ENCODE results near the gene JARID2. TPM values are rescaled to one million over a fixed set of nuclear protein-coding genes. Genes with fewer than 3 reads are reported as not detected.
A peak's percentile ranks its signal among the peaks of the same experiment; 100 is the strongest.

JARID2 gene
- polyA plus RNA-seq, 1 donor from 2014 or later: 25.5 TPM

GRCh38 chr6:15359335-15359862, 113.5 kb downstream of the JARID2 start:
- H3K9ac ChIP-seq (ENCODE audit: low read length): no peak overlapping the region
- peaks cover 61% of the 10 kb centered on the region for H3K79me2 ChIP-seq (replicated peaks; ENCODE audit: insufficient read depth, low read length)
- no peaks in the 10 kb centered on the region for H4K20me1 ChIP-seq (ENCODE audit: insufficient read depth)
- no peaks in the 10 kb centered on the region for H3K9me2 ChIP-seq (ENCODE audit: insufficient read depth, low read length)
- peak overlapping the region; percentile 18 for H3K27ac ChIP-seq (ENCODE audit: low read length)
- no peaks in the 10 kb centered on the region for H3K36me3 ChIP-seq (ENCODE audit: insufficient read depth, low read length)
- no peak for TF ChIP-seq SMC3 (conservative IDR thresholded peaks at IDR 0.05; ENCODE audit: poor library complexity)
- TF ChIP-seq, protein P1, sequence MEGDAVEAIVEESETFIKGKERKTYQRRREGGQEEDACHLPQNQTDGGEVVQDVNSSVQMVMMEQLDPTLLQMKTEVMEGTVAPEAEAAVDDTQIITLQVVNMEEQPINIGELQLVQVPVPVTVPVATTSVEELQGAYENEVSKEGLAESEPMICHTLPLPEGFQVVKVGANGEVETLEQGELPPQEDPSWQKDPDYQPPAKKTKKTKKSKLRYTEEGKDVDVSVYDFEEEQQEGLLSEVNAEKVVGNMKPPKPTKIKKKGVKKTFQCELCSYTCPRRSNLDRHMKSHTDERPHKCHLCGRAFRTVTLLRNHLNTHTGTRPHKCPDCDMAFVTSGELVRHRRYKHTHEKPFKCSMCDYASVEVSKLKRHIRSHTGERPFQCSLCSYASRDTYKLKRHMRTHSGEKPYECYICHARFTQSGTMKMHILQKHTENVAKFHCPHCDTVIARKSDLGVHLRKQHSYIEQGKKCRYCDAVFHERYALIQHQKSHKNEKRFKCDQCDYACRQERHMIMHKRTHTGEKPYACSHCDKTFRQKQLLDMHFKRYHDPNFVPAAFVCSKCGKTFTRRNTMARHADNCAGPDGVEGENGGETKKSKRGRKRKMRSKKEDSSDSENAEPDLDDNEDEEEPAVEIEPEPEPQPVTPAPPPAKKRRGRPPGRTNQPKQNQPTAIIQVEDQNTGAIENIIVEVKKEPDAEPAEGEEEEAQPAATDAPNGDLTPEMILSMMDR (IDR thresholded peaks at IDR 0.05; ENCODE audit: poor library complexity, severe bottlenecking): no peak
- TF ChIP-seq EZH2 (IDR thresholded peaks at IDR 0.05; ENCODE audit: borderline replicate concordance, insufficient read depth, low read length, poor library complexity, severe bottlenecking): no peak
- no peak for TF ChIP-seq POLR2AphosphoS5 (IDR thresholded peaks at IDR 0.05)
- no peak for TF ChIP-seq EP300 (conservative IDR thresholded peaks at IDR 0.05; ENCODE audit: poor library complexity, severe bottlenecking)
- no peak for TF ChIP-seq RAD21 (conservative IDR thresholded peaks at IDR 0.05)
- TF ChIP-seq TAF1 (IDR thresholded peaks at IDR 0.05; ENCODE audit: low read depth): no peak
- TF ChIP-seq MXI1 (conservative IDR thresholded peaks at IDR 0.05; ENCODE audit: poor library complexity, severe bottlenecking): no peak
- TF ChIP-seq, protein P2, sequence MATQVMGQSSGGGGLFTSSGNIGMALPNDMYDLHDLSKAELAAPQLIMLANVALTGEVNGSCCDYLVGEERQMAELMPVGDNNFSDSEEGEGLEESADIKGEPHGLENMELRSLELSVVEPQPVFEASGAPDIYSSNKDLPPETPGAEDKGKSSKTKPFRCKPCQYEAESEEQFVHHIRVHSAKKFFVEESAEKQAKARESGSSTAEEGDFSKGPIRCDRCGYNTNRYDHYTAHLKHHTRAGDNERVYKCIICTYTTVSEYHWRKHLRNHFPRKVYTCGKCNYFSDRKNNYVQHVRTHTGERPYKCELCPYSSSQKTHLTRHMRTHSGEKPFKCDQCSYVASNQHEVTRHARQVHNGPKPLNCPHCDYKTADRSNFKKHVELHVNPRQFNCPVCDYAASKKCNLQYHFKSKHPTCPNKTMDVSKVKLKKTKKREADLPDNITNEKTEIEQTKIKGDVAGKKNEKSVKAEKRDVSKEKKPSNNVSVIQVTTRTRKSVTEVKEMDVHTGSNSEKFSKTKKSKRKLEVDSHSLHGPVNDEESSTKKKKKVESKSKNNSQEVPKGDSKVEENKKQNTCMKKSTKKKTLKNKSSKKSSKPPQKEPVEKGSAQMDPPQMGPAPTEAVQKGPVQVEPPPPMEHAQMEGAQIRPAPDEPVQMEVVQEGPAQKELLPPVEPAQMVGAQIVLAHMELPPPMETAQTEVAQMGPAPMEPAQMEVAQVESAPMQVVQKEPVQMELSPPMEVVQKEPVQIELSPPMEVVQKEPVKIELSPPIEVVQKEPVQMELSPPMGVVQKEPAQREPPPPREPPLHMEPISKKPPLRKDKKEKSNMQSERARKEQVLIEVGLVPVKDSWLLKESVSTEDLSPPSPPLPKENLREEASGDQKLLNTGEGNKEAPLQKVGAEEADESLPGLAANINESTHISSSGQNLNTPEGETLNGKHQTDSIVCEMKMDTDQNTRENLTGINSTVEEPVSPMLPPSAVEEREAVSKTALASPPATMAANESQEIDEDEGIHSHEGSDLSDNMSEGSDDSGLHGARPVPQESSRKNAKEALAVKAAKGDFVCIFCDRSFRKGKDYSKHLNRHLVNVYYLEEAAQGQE (IDR thresholded peaks at IDR 0.05; ENCODE audit: borderline replicate concordance): no peak
- no peak overlapping the region for H3K4me3 ChIP-seq (ENCODE audit: low read length)
- no peaks in the 10 kb centered on the region for H3F3A ChIP-seq (ENCODE audit: insufficient read depth, low read length, poor library complexity, severe bottlenecking)
- no peak overlapping the region for H3K4me2 ChIP-seq (ENCODE audit: low read length)
- H3K9me3 ChIP-seq (ENCODE audit: low read length): no peaks in the 10 kb centered on the region
- no peaks in the 10 kb centered on the region for H3K27me3 ChIP-seq (ENCODE audit: insufficient read depth, low read depth, low read length)
- H2AFZ ChIP-seq (ENCODE audit: low read depth, low read length): no peak overlapping the region

- Histone ChIP-seq H3K9ac (ENCODE audit: low read length) (no peak overlapping the region), H3K9me3 (ENCODE audit: low read length) (no peaks in the 10 kb centered on the region), H3K4me2 (ENCODE audit: low read length) (no peak overlapping the region), H3K27me3 (ENCODE audit: insufficient read depth, low read depth, low read length) (no peaks in the 10 kb centered on the region), H3K9me2 (ENCODE audit: insufficient read depth, low read length) (no peaks in the 10 kb centered on the region), H3K27ac (ENCODE audit: low read length) (no peak overlapping the region), H3F3A (ENCODE audit: insufficient read depth, low read length, poor library complexity, severe bottlenecking) (peaks cover 3% of the 10 kb centered on the region), H3K4me3 (ENCODE audit: low read length) (no peak overlapping the region), H4K20me1 (ENCODE audit: insufficient read depth) (no peaks in the 10 kb centered on the region), H3K36me3 (ENCODE audit: insufficient read depth, low read length) (no peaks in the 10 kb centered on the region), H3K79me2 (replicated peaks; ENCODE audit: insufficient read depth, low read length) (peaks cover 53% of the 10 kb centered on the region), H2AFZ (ENCODE audit: low read depth, low read length) (no peak overlapping the region)
- TF ChIP-seq, protein P2 (IDR thresholded peaks at IDR 0.05; ENCODE audit: borderline replicate concordance): no peak
- TF ChIP-seq POLR2AphosphoS5 (IDR thresholded peaks at IDR 0.05) (no peak), EP300 (conservative IDR thresholded peaks at IDR 0.05; ENCODE audit: poor library complexity, severe bottlenecking) (no peak), SMC3 (conservative IDR thresholded peaks at IDR 0.05; ENCODE audit: poor library complexity) (no peak), MXI1 (conservative IDR thresholded peaks at IDR 0.05; ENCODE audit: poor library complexity, severe bottlenecking) (no peak), TAF1 (IDR thresholded peaks at IDR 0.05; ENCODE audit: low read depth) (no peak), RAD21 (conservative IDR thresholded peaks at IDR 0.05) (no peak), EZH2 (IDR thresholded peaks at IDR 0.05; ENCODE audit: borderline replicate concordance, insufficient read depth, low read length, poor library complexity, severe bottlenecking) (no peak)
- TF ChIP-seq, protein P1 (IDR thresholded peaks at IDR 0.05; ENCODE audit: poor library complexity, severe bottlenecking): no peak
Observed at GRCh38 chr6:15360300-15360699, 114.4 kb downstream of the JARID2 start.
